ENCODE measurements around the gene HTR2B.
"Not testable (repeated sequence)": the region's sequence is repeated elsewhere in the genome, so short reads cannot be mapped to it uniquely, and the experiment has no call there.

Gene HTR2B

GRCh38 chr2:231133365-231134099 lies 8.7 kb upstream of the HTR2B start:
- DNase-seq = no peak

GRCh38 chr2:231132129-231132528 lies 7.3 kb upstream of the HTR2B start:
- DNase-seq = no peak

GRCh38 chr2:231130336-231131056 lies 5.7 kb upstream of the HTR2B start:
- no peak for DNase-seq

DNA sequence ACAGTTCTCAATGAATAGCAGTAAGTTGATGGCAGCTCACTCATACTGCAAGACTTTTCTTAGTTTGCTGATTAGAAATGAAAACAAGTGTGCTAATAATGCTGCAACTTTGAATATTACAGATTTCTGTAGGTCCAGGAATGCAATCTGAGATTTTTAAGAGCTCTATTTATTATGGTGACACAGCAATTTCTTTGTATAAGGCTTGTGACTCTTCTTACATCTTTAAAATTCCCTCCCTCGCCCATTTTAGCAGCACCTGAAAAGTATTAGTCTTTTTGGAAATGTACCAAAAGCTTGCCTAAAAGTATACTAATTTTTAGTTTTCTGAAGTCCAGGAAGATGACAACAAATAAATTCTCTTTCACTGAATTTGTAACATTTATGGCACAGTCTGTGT lies 4.4 kb upstream of the HTR2B start:
- no peak for DNase-seq

GRCh38 chr2:231128541-231128940 lies 3.7 kb upstream of the HTR2B start:
- no peak for DNase-seq

- no peak for DNase-seq
Measured at GRCh38 chr2:231127936-231128335, 3.1 kb upstream of the HTR2B start.

GRCh38 chr2:231127480-231127879 lies 2.6 kb upstream of the HTR2B start:
- no peak for DNase-seq

- no peak for DNase-seq
Measured at GRCh38 chr2:231126123-231126522, 1.3 kb upstream of the HTR2B start.

DNA sequence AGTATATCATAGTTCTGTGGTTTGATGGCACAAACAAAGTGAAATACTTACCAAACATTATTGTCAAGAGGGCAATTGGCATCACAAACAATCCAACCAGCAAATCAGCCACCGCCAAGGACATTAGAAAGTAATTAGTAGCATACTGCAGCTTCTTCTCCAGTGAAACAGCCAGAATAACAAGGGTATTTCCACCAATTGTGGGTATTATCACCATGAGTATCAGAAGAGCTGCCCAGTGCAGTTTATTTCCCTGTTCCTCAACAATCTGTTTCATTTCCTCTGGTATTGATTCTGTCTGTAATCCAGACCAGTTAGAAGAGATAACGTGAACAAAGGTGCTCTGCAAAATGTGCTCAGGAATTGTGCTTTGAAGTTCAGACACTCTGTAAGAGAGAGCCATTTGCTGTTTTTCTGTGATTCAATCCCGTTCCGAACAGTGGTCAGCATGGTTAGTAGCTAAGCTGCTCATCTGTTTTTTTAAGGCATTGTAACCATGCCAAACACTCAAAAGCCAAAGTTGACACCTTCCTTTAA lies 1.4 kb downstream of the HTR2B start:
- DNase-seq = no peak

GRCh38 chr2:231118614-231118942 lies 6.3 kb downstream of the HTR2B start:
- no peak for DNase-seq

- no peak for DNase-seq
Measured at GRCh38 chr2:231117922-231118613, 6.8 kb downstream of the HTR2B start.

DNA sequence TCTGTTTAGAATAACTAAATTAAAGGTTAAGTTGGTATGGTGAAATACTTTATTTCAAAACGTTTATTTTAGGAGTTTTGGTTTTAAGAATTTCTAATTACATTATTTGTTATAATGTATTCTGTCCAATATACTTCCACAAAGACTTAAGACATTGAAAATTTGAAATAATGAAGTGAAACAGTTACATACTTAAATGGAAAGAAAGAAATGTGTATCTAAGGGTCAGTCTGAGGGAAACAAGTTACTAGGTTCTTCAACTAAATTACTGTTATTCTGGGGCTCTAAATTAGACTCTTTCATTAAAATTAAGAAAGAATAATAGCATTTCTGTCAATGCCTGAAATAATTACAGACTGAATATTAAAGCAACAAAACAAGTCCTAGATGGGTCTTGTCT lies 7.7 kb downstream of the HTR2B start:
- no peak for DNase-seq

GRCh38 chr2:231115651-231116050 lies 9.2 kb downstream of the HTR2B start:
- no peak for DNase-seq

GRCh38 chr2:231113489-231113888 lies 11.4 kb downstream of the HTR2B start:
- no peak for DNase-seq

DNA sequence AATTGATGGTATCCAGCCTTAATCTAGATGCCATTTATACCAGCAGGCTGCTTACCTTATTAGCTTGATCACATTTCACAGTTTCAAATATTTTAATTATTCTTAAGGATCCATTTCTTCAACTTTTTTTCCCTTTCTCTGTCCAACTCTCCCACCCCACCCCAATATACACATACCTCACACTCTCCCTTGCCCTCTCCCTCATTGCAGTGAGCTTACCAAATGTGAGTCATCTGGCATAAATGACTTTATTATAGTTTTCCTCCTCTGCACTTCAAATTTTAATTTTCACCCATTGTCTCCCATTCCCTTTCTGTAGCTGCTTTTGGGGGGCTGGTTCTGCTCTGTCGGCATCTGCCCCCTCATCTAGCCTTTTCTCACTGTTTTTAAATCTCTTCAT lies 12.9 kb downstream of the HTR2B start:
- no peak for DNase-seq

DNA sequence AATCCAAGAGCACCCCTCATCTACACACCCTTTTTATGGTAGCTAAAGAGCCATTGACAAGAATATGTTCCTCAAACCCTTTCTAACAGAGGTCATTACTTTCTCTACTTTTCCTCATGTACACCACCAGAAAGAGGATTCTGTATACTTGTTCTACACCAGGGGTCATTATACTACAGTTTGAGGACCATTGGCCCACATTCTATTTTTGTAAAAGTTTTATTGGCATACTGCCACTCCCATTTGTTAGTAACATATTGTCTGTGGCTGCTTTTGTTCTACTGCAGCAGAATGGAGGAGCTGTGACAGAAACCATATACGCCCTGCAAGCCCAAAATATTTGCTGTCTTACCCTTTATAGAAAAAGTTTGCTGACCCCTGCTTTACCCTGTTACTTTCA lies 14.3 kb downstream of the HTR2B start:
- DNase-seq = no peak

- DNase-seq = peak; percentile 67
Measured at GRCh38 chr2:231104115-231104713, 20.6 kb downstream of the HTR2B start.

GRCh38 chr2:231102772-231103171 lies 22.1 kb downstream of the HTR2B start:
- DNase-seq = no peak

- no peak for DNase-seq
Measured at GRCh38 chr2:231100990-231101389, 23.9 kb downstream of the HTR2B start.

DNA sequence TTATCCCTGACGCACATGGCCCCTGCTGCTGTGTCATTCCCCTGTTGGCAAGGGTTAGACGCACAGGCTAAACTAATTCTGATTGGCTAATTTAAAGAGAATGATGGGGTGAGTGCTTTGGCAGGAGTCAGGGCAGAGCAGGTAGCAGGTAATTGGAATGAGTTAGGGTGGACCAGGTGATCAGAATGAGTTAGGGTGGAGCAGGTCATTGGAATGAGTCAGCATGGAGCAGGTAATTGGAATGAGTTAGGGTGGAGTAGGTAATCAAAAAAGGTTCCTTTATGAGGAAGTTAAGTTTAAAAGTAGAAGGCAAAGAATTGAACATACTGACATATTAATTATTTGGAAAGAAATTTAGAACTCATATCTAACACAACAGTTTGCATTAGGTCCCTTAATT lies 24.5 kb downstream of the HTR2B start:
- DNase-seq = not testable (repeated sequence)

DNA sequence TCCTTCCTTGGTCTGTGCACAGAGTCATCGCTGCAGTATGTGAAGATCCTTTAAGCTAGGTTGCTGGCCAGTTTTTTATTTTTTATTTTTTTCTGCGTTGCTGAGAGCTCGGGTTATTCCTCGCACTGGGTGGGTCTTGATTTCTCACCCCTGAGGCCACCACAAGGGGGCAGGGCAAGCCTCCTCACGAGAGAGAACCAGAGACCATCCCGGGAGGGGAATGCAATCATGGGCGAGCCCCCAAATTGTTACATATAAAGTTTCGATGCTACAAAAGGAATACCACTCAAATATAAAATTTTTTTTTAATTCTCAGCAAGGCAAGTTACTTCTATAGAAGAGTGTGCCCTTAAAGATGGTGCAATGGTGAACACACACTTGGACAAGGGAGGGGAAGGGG lies 24.9 kb downstream of the HTR2B start:
- peak; percentile 42 for DNase-seq

DNA sequence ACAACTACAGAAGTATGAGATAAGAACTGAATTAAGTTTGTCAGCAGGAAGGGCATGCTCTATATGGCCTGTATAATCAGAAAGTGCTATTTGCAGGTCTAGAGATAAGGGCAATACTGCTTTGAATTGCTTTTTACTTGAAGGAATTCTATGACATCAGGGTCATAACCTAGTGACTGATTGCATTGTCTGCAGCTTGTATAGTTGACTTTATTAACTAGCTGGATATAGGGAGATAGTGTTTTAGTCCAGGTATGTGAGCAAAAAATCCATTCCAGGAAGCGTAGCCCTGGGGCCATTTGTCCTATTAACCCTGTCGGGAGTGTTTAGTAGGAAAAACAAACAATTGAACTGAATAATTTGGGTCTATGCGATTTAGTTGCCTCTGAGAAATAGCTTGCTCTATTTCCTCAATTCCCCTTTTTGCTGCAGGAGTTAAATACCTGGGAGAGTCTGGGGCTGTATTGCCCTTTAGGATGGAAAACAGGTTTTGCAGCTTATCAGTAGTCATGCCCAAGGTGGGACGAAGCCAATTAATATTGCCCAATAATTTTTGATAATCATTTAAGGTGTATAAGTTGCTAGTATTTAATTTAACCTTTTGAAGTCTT lies 30.0 kb downstream of the HTR2B start:
- no peak for DNase-seq

- DNase-seq = no peak
Measured at GRCh38 chr2:231093933-231094332, 30.9 kb downstream of the HTR2B start.

Data from activated CD4-positive, alpha-beta T cell treated with anti-CD3 and anti-CD28 coated beads for 48 hours (primary cell).